Measurements from ENCODE around the gene NONO.
A peak's percentile ranks its signal among the peaks of the same experiment; 100 is the strongest.
"Not testable (repeated sequence)": the region's sequence is repeated elsewhere in the genome, so short reads cannot be mapped to it uniquely, and the experiment has no call there.

Gene NONO, protein sequence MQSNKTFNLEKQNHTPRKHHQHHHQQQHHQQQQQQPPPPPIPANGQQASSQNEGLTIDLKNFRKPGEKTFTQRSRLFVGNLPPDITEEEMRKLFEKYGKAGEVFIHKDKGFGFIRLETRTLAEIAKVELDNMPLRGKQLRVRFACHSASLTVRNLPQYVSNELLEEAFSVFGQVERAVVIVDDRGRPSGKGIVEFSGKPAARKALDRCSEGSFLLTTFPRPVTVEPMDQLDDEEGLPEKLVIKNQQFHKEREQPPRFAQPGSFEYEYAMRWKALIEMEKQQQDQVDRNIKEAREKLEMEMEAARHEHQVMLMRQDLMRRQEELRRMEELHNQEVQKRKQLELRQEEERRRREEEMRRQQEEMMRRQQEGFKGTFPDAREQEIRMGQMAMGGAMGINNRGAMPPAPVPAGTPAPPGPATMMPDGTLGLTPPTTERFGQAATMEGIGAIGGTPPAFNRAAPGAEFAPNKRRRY

DNA sequence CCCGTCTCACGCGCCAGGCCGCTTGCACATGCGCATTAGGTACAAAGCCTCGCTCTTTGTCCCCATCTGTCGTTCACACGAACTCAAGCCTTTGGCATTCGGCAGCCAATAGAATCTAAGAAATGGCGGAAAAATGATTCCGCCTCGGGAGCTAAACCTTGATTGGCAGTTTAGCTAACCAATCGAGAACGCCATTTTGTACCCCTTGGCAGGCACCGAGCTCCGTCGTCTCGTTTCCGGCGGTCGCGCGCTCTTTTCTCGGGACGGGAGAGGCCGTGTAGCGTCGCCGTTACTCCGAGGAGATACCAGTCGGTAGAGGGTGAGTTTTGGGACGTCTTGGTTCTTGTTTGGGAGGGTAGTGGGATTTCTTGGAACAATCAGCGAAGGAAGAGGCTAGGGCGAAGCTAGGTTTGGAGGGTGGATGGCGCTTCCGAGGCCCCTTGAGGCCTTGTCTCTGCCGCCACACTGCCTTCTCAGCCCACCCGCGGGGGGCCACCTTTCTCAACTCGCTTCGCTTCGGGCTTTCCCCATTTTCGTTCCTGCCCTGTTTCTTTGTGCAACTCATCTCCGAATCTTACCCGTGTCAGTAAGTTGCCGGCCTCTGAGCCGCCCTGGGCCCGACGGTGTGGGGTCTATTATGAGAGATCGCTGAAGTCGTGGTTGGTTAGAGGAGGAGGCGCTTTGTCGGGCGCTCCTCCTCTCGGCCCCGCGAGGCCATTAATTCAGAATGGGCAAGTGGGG is at the start of gene NONO:
TSS of gene NONO (plus strand) at position 233 of the 741 bp plus-strand sequence. CDS start 7,003 bp downstream, outside the sequence.
- DNase-seq: peak; percentile 72

DNA sequence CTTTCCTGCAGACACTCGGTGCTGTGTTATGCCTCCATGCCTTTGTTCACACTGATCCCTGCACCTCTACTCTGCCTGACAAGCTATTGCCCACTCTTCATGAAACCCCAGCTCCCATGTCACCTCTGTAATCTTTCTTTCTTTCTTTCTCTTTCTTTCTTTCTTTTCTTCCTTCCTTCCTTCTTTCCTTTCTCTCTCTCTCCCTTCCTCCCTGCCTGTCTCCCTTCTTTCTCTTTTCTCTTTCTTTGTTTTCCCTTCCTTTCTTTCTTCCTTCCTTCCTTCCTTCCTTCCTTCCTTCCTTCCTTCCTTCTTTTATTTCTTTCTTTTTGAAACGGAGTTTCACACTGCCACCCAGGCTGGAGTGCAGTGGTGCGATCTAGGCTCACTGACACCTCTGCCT is 48.0 kb upstream of the NONO start:
- DNase-seq: no peak

DNA sequence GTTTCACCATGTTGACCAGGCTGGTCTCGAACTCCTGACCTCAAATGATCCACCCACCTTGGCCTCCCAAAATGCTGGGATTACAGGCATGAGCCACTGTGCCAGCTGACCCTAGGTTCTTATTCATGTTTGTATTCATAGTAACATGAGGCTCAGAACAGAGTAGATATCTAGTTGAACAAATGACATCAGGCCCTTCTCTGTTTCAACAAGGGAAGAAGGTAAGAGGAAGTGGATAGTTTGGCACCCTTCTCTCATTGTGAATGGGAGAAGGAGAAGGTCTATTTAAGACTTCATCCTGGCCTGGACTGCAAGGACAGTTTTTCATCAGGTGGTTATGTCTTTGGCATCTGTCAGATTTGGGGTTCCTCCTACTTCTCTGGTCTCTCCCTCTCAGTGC is 46.6 kb upstream of the NONO start:
- DNase-seq: no peak

DNA sequence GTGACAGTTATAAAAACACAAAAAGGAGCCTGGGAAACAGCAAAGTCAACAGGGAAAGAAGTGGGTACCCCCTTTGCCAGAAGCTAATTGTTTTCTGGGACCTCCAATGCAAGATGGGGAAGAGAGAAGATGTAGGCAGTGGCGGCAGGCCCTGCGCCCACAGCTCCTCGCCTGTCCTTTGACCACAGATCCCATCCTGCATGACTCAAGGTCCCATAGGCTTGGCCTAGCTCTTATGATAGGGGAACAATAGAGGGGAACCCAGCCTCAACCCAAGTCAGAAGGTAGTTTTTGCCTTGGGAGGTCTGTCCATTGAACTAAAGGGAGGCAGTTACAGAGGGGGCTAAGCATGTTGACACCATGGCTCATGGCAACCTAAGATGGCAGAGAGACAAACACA is 43.7 kb upstream of the NONO start:
- DNase-seq: no peak

DNA sequence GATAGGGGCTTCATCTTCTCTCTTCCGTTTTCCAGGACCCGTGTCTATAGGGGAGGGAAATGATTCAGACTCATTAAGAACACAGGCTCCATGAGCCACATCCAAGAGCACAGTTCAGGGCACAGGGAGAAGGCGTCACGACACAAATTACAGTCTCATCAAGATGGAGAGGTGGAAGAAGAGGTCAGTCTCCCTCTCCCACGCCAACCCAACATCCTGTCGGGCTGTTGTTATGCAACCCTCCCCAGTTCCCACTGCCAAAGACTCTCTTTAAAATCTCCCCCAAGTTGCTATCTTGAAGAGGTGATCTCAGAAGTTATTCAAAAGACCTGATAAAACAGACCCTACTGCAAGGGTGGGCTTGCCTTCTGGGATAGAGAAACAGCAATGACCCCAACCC is 42.1 kb upstream of the NONO start:
- no peak for DNase-seq

DNA sequence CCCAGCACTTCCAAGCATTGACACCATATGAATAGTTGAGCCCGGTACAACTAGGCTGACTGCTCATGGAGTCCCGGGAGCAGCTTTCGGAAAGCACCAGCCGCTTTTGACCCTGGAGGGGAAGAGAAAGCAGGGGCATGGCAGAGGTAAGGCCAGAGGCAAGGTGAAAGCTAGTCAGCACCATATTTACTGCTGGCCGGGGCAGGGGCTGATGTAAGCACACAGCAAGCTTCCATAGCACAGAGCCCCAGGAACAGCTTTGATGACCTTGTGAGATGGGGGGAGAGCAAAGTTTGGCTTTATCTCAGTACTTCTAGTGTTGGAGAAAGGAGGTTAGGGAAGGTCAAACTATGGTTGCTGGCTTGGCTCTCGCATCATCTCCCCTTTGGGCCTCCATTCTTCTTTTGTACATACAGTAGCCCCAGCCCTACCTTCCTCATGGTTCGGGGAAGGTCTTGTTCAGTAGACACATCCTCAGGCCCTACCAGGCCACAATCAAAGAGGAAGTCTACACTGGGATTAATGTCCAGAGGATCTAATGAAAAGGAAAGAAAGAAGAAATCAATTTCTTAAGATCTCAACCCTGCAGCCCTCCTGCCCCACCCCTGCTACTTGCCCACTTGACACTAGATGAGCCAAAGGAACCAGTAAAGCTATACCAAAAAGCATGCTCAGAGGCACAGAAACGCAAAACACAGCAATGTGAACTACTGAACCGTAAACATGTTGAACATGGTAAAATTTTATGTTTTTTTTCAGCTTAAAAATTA is 38.9 kb upstream of the NONO start:
- no peak for DNase-seq

DNA sequence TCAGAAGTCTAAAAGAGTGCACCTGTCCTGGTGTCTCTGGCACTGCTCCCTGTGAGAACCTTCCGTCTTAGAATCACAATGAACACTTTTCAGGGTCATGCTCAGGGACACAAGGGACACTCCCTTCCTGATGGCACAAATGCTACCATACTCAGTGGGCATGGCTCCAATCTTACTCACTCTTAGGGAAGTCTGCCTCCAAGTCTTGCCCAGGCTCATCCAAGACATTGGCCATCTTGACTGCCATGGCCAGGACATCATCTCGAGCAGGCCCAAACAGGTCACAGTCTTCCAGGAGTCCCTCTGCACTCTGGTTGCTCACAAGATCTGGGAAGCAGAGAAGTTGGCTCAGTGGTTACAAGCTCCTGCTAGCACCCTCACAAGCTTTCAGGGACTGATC is 38.3 kb upstream of the NONO start:
- no peak for DNase-seq

DNA sequence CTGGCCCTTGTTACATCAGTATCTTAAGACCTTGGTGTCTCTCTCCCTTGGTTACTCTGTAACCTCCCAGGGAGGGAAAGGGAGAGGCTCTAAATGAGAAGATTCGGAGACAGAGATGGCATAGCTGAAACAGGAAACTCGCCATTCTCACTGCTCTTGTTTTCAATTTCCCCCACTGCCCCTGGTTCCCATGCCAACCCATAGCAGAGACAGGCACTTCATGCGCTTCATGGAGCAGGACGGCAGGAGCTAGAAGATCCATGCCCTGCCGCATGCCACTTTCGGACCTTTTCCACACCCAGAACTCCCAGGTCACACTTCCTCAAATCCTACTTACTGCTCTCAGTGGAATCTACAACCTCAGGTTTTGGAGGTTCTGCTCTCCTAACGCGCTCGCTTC is 32.6 kb upstream of the NONO start:
- no peak for DNase-seq

DNA sequence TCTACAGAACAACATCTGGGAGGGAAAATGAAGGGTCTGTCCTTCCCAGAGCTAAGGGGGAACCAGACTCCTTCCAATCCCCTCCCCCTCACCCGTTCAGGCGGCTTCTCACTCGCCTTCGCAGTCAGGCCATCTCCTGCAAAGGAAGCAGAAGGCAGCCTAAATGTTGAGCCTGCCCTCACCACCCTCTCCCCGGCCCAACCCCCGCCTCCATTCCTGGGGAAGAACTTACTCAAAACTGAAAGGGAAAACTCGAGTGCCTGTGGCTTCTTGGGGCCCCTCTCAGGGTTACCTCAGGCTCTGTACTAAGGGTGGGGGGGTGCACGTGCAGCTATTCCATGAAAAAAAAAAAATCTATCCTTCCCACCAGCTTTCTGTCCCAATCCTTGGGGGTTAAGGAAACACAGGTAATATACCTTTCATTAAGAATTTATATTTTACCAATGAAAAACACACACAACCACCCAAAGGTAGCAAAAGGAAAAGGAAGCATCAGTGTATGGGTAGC is 31.9 kb upstream of the NONO start:
- DNase-seq: peak; percentile 5

DNA sequence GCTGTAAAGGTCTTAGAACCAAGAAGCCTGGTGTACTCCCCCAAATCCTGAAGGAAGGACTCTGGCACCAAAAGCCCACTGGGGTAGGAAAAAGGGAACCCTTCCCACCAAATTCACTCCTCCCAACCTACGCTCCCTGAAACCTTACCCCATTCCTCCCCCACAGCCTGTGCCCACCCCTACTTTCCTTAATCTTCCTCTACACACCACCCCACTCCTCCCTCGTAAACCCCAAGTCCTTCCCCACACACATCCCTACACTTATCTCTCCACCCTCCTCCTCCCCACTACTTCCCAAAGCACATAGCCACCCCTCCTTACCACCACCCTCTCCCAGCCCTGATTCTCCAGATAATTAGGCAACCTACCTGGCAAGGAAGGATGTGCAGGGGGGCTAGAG is 31.2 kb upstream of the NONO start:
- no peak for DNase-seq

DNA sequence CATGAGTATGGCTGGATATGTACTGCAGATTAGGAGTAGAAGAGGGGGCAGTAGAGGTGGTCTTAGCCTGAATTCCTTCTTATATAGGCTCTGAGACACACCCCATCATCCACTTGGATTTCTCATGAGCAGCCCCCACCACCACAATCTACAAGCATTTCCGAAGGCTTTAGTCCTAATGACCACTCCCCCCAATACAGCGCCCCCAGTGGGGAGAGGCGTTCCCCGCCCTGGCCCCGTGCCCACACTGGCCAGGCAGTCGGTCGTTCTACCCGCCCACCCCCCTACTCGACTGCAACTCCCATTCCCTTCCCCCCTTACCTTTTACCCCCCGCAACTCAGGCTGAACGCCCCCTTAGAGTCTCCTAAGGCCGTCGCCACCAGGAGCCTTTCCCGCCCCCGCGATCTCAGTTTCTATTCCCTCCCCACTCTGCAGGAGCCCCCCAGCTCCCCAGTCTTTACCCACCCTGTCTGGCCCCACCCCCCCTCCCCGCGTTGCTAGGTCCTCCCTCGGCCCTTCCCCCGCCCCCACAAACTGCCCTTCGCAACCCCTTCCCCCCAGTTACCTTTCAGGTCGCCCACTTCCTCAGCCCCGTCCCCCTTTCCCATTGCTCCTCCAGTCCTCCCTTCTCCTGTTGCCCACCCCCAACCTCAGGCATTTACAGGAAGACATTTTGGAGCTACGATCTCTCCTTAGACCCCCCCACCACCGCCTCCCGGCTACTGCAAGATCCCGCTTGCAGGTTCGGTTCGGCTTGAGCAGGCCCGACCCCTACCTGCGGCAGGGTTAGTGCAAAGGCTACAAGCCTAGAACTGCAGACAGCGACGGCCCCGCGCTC is 30.0 kb upstream of the NONO start:
- peak; percentile 5 for DNase-seq

DNA sequence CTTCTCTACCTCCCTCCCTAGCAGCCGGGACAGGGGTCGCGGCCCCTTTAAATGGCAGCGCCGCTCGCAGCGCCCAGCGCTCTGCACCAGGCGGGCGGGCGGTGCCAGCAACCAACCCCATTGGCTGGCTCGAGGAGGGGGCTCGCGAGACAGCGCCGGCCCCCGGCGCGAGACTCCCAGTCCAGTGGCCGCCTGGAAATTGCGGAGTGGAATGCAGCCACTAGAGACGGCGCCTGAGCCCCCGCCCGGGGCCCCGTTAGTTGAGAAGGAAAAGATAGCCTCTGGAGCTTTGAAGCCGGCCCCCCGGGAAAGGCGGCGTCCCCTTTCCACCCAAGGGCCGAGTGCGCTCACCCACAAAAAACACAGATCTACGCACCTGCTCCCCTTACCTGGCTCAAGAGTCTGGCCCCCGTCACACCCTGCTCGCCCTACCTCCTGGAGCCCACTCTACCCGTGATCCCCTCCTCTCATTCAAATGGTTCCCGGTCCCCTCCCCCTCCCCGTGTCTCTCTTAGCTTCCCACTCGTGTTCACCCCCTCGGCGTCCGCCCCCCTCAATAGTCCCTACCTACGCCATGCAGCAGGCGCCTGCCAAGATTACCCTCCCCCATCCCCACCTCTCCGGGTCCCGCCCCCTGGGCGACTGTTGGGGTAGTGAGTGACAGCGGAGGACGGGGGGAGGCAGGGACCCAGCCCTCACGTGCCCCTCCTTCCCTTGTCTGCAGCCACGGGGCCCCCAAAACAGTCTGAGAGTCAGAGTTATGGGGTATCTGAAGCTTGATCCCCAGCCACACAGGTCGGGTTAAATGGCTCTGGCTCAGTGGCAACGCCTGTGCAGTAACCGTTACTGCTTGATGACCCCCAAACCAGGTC is 29.1 kb upstream of the NONO start, which contains the start of gene ZMYM3:
TSS of gene ZMYM3 (minus strand) at position 49 of the 872 bp plus-strand sequence. CDS start 885 bp downstream, outside the sequence.
- peak; percentile 57 for DNase-seq

DNA sequence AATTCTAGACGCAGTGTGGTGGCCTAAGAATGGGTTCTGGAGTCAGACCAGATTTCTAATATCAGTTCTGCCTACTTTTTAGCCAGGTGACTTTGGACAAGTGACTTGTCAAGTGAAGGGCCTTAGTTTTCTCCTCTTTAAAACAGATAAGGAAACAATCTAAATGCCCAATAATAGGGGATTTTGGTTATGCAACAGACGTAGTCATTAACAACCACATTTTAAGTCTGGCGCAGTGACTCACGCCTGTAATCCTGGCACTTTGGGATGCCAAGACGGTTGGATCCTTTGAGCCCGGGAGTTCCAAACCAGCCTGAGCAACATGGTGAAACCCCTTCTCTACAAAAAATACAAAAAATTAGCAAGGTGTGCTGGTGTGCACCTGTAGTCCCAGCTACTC is 27.4 kb upstream of the NONO start:
- no peak for DNase-seq

DNA sequence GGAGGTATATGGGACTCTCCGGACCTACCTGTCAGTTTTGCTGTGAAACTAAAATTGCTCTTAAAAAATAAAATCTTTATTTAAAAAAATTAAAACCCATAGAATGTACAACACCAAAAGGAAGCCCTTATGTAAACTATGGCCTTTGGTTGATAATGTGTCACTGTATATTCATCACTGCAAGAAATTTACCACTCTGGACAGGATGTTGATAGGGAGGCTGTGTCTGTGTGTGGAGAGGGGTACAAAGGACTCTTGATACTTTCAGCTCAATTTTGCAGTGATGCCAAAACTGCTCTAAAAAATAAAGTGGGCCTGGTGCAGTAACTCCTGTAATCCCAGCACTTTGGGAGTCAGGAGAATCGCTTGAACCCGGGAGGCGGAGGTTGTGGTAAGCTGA is 26.6 kb upstream of the NONO start:
- DNase-seq: no peak

DNA sequence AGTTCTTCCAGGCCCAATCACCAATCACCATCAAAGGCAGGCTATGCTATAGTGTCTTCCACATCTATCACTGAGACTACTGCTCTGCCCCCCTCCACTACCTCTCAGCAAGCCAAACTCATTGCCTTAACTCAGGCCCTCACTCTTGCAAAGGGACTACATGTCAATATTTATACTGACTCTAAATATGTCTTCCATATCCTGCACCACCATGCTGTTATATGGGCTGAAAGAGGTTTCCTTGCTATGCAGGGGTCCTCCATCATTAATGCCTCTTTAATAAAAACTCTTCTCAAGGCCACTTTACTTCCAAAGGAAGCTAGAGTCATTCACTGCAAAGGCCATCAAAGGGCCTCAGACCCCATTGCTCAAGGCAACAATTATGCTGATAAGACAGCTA is 14.8 kb upstream of the NONO start:
- DNase-seq: not testable (repeated sequence)

DNA sequence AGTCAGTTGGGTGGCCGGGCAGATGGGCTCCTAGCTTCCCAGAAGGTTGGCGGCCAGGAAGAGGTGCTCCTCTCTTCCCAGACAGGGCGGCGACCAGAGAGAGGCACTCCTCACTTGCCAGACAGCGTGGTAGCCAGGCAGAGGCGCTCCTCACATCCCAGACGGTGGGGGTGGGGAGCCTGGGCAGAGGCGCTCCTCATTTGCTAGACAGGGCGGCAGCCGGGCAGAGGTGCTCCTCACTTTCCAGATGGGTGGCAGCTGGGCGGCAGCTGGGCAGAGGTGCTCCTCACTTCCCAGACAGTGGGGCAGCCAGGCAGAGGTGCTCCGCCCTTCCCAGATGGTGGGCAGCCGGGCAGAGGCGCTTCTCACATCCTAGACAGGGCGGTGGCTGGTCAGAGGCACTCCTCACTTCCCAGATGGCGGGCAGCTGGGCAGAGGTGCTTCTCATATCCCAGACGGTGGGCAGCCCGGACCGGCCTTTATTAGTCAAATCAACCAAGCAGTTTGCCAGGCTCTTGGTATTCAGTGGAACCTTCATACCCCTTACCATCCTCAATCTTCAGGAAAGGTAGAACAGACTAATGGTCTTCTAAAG is 13.5 kb upstream of the NONO start:
- DNase-seq: no peak

DNA sequence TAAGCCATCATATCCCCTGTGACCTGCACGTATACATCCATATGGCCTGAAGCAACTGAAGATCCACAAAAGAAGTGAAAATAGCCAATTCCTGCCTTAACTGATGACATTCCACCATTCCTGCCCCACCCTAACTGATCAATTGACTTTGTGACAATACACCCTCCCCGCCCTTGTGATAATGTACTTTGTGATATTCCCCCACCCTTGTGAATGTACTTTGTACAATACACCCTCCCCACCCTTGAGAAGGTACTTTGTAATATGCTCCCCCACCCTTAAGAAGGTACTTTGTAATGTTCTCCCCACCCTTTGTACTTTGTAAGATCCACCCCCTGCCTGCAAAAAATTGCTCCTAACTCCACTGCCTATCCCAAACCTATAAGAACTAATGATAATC is 11.1 kb upstream of the NONO start:
- DNase-seq: not testable (repeated sequence)

DNA sequence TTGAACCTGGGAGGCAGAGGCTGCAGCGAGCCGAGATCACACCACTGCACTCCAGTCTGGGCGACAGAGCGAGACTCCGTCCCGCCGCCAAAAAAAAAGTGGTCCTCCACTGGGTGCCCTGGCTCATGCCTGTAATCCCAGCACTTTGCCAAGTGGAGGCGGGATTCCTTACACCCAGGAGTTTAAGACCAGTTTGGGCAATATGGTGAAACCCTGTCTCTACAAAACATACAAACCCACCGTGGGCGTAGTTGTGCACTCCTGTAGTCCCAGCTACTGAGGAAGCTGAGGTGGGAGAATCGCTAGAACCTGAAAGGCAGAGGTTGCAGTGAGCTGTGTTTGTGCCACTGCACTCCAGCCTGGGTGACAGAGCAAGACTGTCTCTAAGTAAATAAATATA is 2.1 kb upstream of the NONO start:
- DNase-seq: not testable (repeated sequence)

DNA sequence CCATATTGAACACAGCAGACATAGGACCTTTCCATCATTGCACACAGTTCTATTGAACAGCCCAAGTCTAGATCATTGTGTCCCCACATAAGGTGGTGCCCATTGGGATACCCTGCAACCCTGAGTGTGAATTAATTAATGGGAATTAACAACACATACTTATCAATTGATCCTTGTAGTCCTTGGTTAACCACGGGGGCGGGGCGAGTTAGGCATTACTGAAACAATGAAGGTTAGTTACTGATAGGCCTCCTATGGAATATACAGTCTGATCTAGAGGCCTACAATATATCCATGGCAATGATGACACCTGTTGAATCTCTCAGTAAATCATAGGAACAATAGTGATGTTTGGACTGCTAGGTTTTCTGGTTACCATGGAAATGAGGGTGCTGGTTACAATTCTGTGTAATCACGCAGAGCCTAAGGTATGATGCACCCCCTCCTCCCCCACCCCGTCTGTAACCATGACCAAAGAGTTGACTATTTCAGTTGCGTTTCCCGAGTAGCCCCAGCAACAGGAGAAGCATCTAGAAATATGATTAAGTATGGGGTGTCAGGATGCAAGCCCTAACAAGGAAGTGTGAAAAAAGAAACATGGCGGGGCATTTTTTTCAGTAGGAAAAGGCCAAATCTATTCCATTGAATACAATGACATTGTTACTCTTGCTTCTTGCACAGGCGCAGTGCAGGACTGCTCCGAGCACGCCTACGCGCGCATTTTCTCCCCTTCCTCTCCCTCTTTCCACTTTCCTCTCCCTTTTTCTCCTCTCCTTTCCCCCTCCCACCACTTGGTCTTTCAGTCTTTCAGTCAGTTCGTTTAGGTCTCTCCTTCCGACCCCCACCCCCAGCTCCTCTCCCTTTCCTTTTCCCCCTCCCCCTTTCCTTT is 677 bp upstream of the NONO start:
- no peak for DNase-seq

DNA sequence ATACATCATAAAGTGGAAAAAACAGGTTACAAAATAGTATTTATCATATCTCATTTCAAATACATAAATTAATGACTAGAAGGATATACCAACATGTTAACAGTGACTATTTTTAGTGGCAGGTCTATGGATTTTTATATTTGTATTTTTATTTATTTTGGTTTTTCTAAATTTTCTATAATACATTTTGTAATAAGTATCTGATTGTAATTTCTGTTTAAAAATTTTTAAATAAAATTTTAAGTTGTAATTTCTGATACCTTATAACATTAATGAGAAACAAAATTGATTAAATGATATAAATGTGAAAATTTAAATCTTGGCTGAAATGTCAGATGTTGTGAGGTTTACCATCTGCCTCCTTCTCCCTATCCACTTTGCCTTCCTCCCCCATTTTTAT is 2.5 kb downstream of the NONO start:
- DNase-seq: no peak

All from activated T-cell treated with anti-CD3 and anti-CD28 coated beads for 4 hours (primary cell).